Activated CD4-positive, CD25-positive, alpha-beta regulatory T cell treated with anti-CD3 and anti-CD28 coated beads, Interleukin-2, amount 50 U/mL, for 24 hours (primary cell): ENCODE results near the gene DNAJC3.
"Not testable (repeated sequence)": the region's sequence is repeated elsewhere in the genome, so short reads cannot be mapped to it uniquely, and the experiment has no call there.

Experiments
- ATAC-seq, 2 donors: fragments of 150-1000 bp; cut with Tn5 transposase; one replicate each; pipeline ENCODE4 v1.10.0; 2021; ENCODE audit warnings: mild to moderate bottlenecking in 1 of 2, moderate library complexity in 1 of 2

DNAJC3 gene

GRCh38 chr13:95716231-95716630 is 39.3 kb downstream of the DNAJC3 start:
- no peak for ATAC-seq

GRCh38 chr13:95722241-95722640 is 45.3 kb downstream of the DNAJC3 start:
- ATAC-seq: no peak

- ATAC-seq: no peak
Observed at GRCh38 chr13:95723438-95723837, 46.5 kb downstream of the DNAJC3 start.

- ATAC-seq: no peak
Observed at GRCh38 chr13:95724252-95724651, 47.3 kb downstream of the DNAJC3 start.

- ATAC-seq: no peak
Observed at GRCh38 chr13:95726876-95727275, 49.9 kb downstream of the DNAJC3 start.

- no peak for ATAC-seq
Observed at GRCh38 chr13:95728957-95729356, 52.0 kb downstream of the DNAJC3 start.

- ATAC-seq: no peak
Observed at GRCh38 chr13:95734124-95734523, 57.2 kb downstream of the DNAJC3 start.

- not testable (repeated sequence) for ATAC-seq
Observed at GRCh38 chr13:95740071-95740978, 63.4 kb downstream of the DNAJC3 start.

- no peak for ATAC-seq
Observed at GRCh38 chr13:95740979-95741320, 64.0 kb downstream of the DNAJC3 start.

- no peak for ATAC-seq
Observed at GRCh38 chr13:95741584-95742563, 64.9 kb downstream of the DNAJC3 start.

GRCh38 chr13:95743192-95743591 is 66.3 kb downstream of the DNAJC3 start:
- no peak for ATAC-seq

- ATAC-seq: no peak
Observed at GRCh38 chr13:95745289-95745688, 68.3 kb downstream of the DNAJC3 start.

GRCh38 chr13:95745752-95746151 is 68.8 kb downstream of the DNAJC3 start:
- ATAC-seq: no peak

- no peak for ATAC-seq
Observed at GRCh38 chr13:95749545-95749944, 72.6 kb downstream of the DNAJC3 start.

- no peak for ATAC-seq
Observed at GRCh38 chr13:95752677-95753076, 75.7 kb downstream of the DNAJC3 start.

GRCh38 chr13:95754069-95754468 is 77.1 kb downstream of the DNAJC3 start:
- no peak for ATAC-seq

GRCh38 chr13:95756072-95756471 is 79.1 kb downstream of the DNAJC3 start:
- no peak for ATAC-seq

- ATAC-seq: not testable (repeated sequence)
Observed at GRCh38 chr13:95762626-95763025, 85.7 kb downstream of the DNAJC3 start.

- ATAC-seq: no peak
Observed at GRCh38 chr13:95763601-95764000, 86.7 kb downstream of the DNAJC3 start.

- no peak for ATAC-seq
Observed at GRCh38 chr13:95771905-95772304, 95.0 kb downstream of the DNAJC3 start.

- ATAC-seq: no peak
Observed at GRCh38 chr13:95779522-95779921, 102.6 kb downstream of the DNAJC3 start.

GRCh38 chr13:95781016-95781415 is 104.1 kb downstream of the DNAJC3 start:
- ATAC-seq: no peak

GRCh38 chr13:95781940-95782339 is 105.0 kb downstream of the DNAJC3 start:
- ATAC-seq: not testable (repeated sequence)

GRCh38 chr13:95783747-95784146 is 106.8 kb downstream of the DNAJC3 start:
- no peak for ATAC-seq
